AG04450 (cell line): ENCODE data around the gene GNPTAB. TPM values are rescaled to one million over a fixed set of nuclear protein-coding genes. Genes with fewer than 3 reads are reported as not detected.
"Not testable (repeated sequence)": the region's sequence is repeated elsewhere in the genome, so short reads cannot be mapped to it uniquely, and the experiment has no call there.

Experiments used
- CTCF ChIA-PET: fragments of 300-600, 350-600 bp; formaldehyde crosslinking; extraction: SDS; loops from one replicate; lab custom pipeline; 2022; ENCODE audit warnings: antibody characterized with exemption, inconsistent platforms; lab: Charles Lee
- POLR2A ChIA-PET: fragments of 350-600 bp; formaldehyde crosslinking; extraction: SDS; loops from one replicate; lab custom pipeline; 2021; ENCODE audit warnings: antibody characterized with exemption, inconsistent platforms; lab: Yijun Ruan, JAX
- DNase-seq: peaks from one replicate; pipeline ENCODE4 v3.0.0-alpha.2; 2011; ENCODE audit warnings: low read depth, low spot score
- H3K27ac ChIP-seq: one replicate; pipeline ENCODE4 v1.5.1; 2012; ENCODE audit warnings: low read depth, low read length, control low read depth
- H3K27me3 ChIP-seq: one replicate; pipeline ENCODE4 v1.6.0; 2012; ENCODE audit warnings: low read length; ENCODE audit not compliant: control insufficient read depth, insufficient read depth
- H3K4me3 ChIP-seq: 2 replicates; pipeline ENCODE4 v1.5.1; 2011; ENCODE audit warnings: mild to moderate bottlenecking, low read depth, low read length, control low read depth
- H3K9me3 ChIP-seq: 2 replicates; pipeline ENCODE4 v1.5.1; 2012; ENCODE audit warnings: low read length; ENCODE audit not compliant: control insufficient read depth, insufficient read depth
- CTCF ChIP-seq: IDR thresholded peaks from 2 replicates; pipeline ENCODE4 v1.5.1; 2011; ENCODE audit warnings: low read depth, low read length, control low read depth, inconsistent platforms
- polyA plus RNA-seq: library from polyadenylated mRNA; depleted of rRNA; stranded (reverse); fragments of >200 nt; gene quantifications from 2 replicates; pipeline ENCODE4 v1.2.3, GENCODE V29; 2011

GNPTAB gene
- polyA plus RNA-seq, 1 experiment, result 34.3 TPM

DNA sequence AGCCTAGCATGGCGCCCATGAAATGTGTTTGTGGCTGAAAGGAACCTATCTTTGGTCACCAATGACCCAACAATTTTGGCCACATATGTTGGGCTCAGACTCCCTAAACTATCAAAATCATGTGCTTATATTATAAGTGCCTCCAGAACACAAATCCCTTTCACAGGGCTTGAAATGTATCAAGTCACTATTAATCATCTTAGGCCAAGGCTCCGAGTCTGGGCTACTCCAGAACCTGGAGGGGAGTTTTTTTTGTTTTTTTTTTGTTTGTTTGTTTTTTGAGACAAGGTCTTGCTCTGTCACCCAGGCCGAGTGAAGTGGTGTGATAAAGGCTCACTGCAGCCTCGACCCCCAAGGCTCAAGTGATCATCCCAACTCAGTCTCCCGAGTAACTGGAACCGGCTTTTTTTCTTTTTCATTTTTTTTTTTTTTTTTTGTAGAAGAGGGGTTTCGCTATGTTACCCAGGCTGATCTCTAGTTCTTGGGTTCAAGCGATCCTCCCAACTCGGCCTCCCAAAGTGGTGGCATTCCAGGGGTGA, 45.6 kb upstream of the GNPTAB start:
- ChIA-PET CTCF (interaction anchor here (1.8 kb wide), 1 partner anchor 45 kb away, joined by 8 read pairs; the partner anchor contains the start of gene GNPTAB), POLR2A (no interaction called here)
- no peak for TF ChIP-seq CTCF
- H3K27ac ChIP-seq, result peak overlapping the region; percentile 96
- no peaks in the 10 kb centered on the region for H3K27me3 ChIP-seq
- peak overlapping the region; percentile 99 for H3K4me3 ChIP-seq
- no peaks in the 10 kb centered on the region; the same call in 1 of the 2 replicates for H3K9me3 ChIP-seq
- DNase-seq, result no peak

DNA sequence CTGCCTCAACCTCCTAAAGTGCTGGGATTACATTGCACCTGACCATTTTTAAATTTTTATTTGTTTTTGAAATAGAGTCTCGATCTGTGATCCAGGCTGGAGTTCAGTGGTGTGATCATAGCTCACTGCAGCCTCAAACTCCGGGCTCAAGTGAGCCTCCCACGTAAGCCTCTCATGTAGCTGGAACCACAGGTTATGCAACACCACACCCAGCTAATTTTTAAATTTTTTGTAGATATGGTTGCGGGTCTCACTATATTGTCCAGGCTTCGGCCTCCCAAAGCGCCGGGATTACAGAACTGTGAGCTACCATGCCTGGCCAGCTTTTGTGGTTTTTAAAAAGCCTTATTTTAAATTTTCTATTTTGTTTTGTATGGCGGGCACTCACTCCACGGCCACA, 44.4 kb upstream of the GNPTAB start:
- Histone ChIP-seq H3K4me3 (no peak overlapping the region), H3K9me3 (no peaks in the 10 kb centered on the region; the same call in 1 of the 2 replicates), H3K27ac (peak overlapping the region; percentile 11), H3K27me3 (no peaks in the 10 kb centered on the region)
- TF ChIP-seq CTCF, result no peak
- ChIA-PET CTCF (interaction anchor here (0.6 to 1.8 kb wide), 4 partner anchors 35 to 103 kb away, joined by 3 to 8 read pairs (median 4); partner anchors contain the start of gene GNPTAB), POLR2A (interaction anchor here (1.1 kb wide), 1 partner anchor 16 kb away, joined by 5 read pairs; no protein-coding TSS in a partner anchor)
- no peak for DNase-seq

- H3K4me3 ChIP-seq, result no peak overlapping the region
- DNase-seq, result no peak
- no peaks in the 10 kb centered on the region for H3K27me3 ChIP-seq
- H3K9me3 ChIP-seq, result peaks cover 11% of the 10 kb centered on the region
- POLR2A ChIA-PET, result no interaction called here
- H3K27ac ChIP-seq, result no peak overlapping the region
- CTCF ChIA-PET, result interaction anchor here (1.0 kb wide), 1 partner anchor 32 kb away, joined by 4 read pairs; no protein-coding TSS in a partner anchor
- no peak for TF ChIP-seq CTCF
Observed at GRCh38 chr12:101870925-101871324, 40.2 kb upstream of the GNPTAB start.

DNA sequence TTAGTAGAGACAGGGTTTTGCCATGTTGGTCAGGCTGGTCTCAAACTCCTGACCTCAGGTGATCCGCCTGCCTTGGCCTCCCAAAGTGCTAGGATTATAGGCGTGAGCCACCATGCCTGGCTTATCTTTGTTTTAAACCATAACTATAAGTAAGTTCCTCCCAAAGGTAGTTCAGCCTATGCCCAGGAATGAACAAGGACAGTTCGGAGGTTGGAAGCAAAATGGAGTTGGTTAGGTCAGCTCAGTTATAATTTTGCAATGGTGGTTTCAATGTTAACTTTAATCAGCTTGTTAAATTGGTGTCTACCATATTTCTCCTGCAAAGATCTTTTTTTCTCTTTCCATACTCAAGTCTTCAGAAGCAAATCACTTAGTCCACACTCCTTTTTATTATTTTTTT, 36.9 kb upstream of the GNPTAB start:
- H3K4me3 ChIP-seq, POLR2A ChIA-PET, CTCF ChIA-PET, H3K27ac ChIP-seq, H3K27me3 ChIP-seq, DNase-seq: not testable (repeated sequence)
- H3K9me3 ChIP-seq, result peaks cover 16% of the 10 kb centered on the region

- CTCF ChIA-PET, result interaction anchor here (1.0 kb wide), 1 partner anchor 27 kb away, joined by 5 read pairs; no protein-coding TSS in a partner anchor
- TF ChIP-seq CTCF, result no peak
Observed at GRCh38 chr12:101866615-101867373, 36.0 kb upstream of the GNPTAB start.

More at GRCh38 chr12:101866615-101867373, 36.0 kb upstream of the GNPTAB start:
- H3K4me3 ChIP-seq, result no peak overlapping the region
- POLR2A ChIA-PET, result no interaction called here
- H3K9me3 ChIP-seq, result peaks cover 16% of the 10 kb centered on the region
- no peak for DNase-seq
- no peak overlapping the region for H3K27ac ChIP-seq
- no peaks in the 10 kb centered on the region for H3K27me3 ChIP-seq
